Activated effector memory CD4-positive, alpha-beta T cell treated with anti-CD3 and anti-CD28 coated beads, Interleukin-2, amount 50 U/mL, for 16 hours (primary cell): ENCODE results near the gene OR7C1.
"Not testable (repeated sequence)": the region's sequence is repeated elsewhere in the genome, so short reads cannot be mapped to it uniquely, and the experiment has no call there.

Source experiments
- DNase-seq: peaks from one replicate; pipeline ENCODE4 v3.0.0-alpha.2; 2020

Gene OR7C1

DNA sequence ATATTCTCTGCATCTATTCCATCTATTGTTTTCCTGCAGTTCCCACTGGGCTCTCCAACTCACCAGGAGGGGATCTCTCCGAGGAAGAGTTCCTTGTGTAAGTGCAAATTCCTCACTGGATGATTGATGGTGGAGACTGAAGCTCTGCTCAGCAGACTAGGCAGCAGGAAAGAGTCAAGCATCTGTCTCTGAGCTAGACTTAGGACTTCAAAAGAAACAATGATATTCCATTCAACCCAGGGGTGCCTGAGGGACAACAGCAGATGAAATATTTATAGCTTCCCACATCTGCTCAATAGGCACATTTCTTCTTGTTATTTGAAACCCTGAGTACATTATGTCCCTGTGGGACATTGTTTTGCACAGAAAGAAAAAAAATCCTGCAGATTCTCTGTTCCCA is at the start of gene OR7C1, which contains the start of gene OR7A5:
TSS of gene OR7C1 (minus strand) at position 175 of the 400 bp plus-strand sequence. CDS start 35,049 bp downstream, outside the sequence.
TSS of gene OR7A5 (minus strand) at position 175 of the 400 bp plus-strand sequence. CDS start 6,944 bp downstream, outside the sequence.
- no peak for DNase-seq

DNA sequence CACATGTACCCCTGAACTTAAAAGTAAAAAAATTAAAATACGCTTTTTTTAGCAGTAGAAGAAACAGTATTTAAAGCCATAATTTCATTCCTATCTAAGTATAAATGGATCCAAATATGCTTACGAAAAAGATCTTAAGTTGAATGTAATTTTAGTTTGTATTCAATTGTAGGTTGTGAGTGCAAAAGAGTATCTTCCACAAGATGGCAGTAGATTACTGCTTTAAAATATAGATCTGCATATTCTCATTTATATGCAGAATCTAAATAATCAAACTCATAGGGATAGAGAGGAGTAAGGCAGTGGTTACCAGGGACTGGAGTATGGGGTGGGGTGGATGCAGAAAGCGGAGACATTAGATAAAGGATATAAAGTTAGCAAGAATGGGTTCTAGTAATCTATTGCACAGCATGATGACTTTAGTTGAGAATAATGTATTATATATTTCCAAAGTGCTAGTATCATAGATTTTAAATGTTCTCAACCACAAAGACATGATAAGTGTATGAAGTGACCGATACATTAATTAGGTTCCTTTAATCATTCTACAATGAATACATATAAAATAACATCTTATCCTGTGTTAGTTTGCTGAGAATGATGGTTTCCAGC is 36.7 kb upstream of the OR7C1 start:
- no peak for DNase-seq

DNA sequence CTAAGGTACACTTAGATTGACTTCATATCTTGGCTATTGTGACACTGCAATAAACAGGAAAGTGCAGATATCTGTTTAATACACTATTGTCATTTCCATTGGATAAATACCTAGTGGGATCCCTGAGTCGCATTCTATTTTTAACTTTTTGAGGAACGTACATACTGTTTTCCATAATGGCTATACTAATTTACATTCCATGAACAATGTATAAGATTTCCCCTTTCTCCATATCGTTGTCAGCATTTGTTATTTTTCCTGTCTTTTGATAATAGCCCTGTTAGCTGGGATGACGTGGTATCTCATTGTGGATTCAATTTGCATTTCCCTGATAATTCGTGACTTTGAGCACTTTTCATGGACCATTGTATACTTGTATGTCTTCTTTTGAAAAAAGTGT is 33.5 kb upstream of the OR7C1 start:
- no peak for DNase-seq

DNA sequence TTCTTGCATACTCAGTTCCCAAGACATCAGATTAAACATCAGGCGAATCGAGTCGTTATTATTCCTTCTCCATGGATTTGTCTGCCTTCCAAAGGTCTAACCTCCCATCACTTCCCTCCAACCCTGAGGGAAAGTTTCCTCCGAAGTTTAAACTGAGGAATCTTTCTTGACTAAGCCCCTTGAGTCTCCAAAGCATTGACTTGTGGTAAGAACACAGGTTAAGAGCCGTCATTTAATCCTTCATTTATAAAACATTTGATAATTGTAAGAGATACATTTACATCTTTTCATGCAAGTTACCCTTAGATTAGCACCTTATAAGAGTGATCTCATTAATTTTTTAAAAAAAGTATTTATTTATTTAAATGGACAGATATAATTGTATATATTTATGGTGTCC is 13.8 kb upstream of the OR7C1 start, which contains the start of gene OR7A10:
TSS of gene OR7A10 (minus strand) at position 101 of the 400 bp plus-strand sequence. CDS start 7,045 bp downstream, outside the sequence.
- no peak for DNase-seq

DNA sequence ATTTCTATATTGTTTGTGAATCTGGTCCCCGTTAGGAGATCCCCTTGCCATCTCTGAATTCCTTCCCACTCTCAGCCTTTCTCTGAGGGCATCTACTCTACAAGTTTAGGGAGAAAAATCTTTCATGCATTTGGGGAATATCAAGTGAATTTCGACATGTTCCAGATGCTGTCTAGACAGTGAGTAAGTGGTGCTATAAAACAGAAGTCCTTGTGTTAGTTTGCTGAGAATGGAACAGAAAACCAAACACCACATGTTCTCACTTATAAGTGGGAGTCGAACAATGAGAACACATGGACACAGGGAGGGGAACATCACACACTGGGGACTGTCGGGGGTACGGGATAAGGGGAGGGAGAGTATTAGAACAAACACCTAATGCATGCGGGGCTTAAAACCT is 8.6 kb upstream of the OR7C1 start:
- no peak for DNase-seq

DNA sequence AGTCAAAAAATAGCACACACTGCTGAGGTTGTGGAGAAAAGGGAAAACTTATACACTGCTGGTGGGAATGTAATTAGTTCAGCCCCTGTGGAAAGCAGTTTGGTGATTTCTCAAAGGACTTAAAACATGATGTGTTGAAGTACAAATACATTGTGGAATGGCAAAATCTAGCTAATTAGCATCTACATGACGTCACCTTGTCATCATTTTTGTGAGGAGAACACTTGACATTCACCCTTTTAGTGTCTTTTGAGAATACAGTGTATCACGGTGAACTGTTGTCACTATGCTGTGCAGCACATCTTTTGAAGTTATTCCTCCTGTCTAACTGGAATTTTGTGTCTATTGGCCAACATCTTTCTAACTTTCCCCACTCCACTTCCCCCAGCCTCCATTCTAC is 8.2 kb upstream of the OR7C1 start:
- no peak for DNase-seq

DNA sequence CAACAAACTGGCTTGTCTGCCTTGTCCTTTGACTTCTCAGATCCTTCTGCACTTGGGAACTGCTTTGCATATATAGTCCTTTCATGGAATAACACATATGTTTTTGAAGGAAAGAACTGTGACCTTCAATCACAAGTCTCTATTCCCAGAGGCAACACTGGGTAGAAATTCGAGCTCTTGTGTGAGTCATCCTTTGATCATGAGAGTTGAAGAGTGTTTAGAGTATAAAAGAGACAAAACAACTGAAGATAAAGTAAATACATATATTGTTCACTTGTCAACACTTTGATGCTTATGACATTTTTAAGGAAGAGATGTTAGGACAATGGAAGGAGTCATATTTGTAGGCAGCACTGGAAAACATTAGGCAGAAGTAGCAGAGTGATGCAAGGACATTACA is 5.2 kb upstream of the OR7C1 start:
- no peak for DNase-seq

DNA sequence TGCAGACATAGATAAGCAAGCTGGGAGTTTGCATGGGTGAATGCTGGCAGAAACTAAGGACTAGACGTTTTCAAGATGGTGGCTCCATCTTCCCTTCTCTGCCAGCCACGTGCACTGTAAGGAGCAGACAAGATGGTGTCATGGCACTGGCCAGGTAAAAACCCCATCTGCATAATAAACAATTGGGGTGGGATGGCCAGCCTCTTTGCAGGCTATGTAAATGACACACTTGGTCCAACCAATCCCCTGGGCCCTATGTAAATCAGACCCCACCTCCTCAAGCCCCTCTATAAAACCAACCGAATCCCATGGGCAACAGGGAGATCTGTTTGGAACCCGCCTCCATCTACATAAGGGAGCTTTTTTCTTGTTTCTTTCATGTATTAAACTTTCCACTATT is 2.4 kb upstream of the OR7C1 start:
- DNase-seq, result no peak

DNA sequence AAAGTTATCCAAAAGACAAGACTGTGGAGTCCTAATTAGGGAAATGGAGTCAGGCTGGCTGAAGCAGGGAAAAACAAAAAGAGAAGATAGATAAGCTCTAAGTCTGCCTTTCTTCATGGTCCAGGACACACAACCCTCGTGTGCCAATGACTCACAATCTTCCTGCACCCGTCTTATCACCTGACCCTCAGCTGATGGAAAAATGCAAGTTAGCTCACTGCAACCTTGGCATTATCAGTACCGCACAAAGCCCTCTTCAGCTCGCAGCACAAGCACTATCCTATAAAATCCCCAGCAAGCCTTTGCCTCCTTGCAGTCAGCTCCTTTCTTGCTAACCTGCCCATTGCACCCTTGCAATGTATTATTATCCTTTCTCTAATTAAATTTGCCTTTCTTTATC is 4.3 kb downstream of the OR7C1 start:
- DNase-seq, result no peak

DNA sequence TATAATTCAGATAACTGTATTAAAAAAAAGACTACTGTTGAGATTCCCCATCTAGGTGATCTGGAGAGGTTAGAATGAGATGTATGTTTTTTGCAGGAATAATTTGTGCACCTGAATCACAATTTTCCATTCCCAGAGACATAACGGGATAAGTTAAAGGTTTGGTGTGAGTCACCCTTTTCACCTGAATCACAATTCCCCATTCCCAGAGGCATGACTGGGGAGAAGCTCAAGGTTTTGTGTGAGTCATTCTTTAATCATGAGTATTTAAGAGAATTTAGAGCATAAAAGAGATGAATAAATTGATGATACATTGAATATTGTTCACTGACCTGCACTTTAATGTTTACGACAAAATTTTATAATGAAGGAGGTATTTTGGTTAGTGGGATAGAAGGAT is 9.0 kb downstream of the OR7C1 start:
- no peak for DNase-seq

DNA sequence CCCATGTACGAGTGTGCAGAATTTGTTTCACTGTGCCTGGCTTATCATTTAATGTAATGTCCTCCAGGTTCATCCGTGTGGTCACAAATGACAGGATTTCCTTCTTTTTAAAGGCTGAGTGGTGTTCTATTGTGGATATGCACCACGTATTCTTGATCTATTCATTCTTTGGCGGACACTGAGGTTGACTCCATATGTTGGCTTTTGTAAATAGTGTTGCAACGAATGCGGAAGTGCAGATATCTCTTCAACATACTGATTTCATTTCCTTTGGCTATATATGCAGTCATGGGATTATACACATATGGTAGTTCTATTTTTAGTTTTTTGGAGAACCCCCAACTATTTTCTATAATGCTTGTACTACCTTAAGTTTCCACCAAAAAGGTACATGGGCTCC is 13.0 kb downstream of the OR7C1 start:
- no peak for DNase-seq

DNA sequence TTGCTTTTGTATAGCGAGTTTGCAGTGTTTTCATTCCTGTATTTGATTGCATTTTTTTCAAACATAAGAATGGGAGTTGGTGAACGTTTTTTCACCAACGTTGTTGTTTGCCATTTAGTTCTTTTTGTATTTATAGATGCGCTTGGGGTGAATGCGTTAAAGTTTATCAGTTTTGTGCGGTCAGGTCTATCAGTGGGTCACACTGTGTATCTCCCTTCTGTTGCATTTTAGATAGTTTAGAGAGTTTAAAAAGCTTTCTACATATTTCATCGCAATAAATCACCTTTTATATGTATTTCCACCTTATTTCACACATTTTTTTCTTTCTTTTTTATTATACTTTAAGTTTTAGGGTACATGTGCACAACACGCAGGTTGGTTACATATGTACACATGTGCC is 16.4 kb downstream of the OR7C1 start:
- no peak for DNase-seq

DNA sequence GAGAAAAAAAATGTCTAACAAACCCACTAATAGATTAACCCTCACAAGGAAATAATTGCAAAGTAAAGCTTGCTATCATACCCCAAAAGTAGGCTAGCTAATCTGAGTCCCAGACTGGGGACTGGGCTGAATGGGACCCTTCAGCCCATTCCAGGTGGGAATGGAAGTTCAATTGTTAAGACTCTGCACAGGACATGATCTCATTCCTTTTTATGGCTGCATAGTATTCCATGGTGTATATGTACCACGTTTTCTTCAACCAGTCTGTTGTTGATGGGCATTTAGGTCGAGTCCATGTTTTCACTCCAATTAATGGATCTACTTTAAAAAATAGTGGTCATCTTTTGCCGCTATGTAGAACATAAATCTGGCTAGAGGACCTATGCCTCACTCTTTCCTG is 17.9 kb downstream of the OR7C1 start:
- DNase-seq, result no peak

DNA sequence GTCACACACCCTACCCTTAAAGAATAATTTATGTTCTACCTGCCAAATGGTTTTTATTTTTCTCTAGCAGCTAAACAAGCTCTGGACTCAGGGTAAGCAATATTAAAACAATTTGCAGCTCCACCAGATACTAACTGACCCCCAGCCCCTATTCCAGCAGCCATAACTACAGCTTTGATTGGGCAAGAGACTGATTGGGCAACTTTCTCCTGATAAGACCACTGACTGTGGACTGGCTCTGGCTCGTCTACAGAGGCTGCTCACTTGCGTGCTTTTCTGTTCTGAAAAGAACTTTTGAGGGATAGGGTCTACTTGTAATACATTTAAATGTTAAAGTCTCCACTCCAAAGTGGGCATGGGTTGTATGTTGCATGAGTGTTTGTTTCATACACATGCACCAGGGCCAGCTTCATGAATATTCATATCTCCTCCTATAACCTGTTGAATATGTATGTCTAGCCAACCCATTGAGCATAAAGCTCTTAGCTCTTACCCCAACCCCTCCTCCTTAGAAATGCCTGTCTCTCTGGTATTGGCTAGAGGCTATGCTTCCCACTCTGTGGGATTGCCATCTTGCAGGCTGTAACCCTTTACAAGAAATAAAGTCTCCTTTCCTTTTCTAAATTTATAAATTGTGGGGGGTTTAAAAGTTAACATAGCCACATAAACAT is 19.9 kb downstream of the OR7C1 start:
- no peak for DNase-seq

DNA sequence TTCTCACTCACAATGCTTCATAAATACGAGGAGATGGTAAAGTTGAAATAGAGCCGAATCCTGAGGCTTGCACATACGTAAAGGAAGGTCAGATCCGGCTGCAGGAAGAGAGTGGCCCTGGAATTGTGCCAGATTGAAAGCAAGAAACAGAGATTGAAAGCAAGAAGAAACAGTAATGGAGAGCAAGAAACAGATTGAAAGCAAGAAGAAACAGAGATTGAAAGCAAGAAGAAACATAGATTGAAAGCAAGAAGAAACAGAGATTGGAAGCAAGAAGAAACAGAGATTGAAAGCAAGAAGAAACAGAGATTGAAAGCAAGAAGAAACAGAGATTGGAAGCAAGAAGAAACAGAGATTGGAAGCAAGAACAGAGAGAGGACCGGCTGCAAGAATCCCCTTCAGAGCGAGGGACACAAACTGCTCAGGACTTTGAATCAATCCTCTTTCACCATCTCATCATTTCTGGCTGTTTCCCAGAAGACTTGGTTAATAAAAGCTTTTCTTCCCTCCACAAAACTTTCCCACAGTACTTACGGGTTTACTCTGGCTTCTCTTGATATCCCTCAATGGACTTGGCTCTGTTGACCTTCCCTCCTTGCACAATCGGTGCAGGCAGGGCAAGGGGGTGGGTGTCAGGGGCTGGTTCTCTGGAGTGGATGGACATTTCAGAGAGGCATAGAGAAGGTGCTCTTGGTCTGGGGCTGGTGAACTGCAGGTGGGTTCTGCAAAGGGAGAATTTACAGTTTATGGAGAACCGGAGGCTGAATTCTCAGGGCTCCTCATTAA is 25.5 kb downstream of the OR7C1 start:
- no peak for DNase-seq

DNA sequence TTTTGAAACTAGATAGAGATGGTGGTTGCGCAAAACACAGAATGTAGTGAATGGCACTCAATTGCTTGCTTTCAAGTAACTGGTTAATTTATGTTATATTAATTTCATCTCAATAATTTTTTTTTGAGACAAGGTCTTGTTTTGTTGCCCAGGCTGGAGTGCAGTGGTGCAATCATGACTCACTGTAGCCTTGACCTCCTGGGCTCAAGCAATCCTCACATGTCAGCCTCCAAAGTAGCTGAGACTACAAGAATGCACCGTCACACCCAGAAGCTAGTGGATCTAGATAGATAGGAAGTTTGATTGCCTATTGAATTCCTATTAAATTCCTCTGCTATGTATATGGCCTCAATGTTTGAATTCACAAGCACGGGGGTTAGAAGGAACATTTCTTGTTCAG is 30.2 kb downstream of the OR7C1 start:
- DNase-seq, result no peak

DNA sequence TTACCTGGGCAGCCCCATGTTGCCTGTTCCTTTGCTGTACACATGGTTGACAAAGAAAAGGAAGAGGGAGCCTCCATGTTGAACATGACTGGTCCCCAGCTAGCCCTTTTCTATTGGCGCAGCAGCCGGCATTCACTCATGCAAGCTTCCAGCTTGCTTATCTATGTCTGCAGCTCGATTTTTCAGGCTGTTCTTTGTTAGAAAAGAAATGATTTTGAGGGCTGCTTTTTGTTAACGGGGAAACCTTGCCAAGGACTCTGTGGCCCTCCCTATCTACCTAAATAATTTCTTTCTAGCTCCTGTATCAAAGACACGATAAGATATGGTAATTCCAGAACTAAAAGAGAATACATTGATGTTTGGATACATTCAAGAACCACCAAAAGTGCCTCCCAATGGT is 36.2 kb downstream of the OR7C1 start:
- no peak for DNase-seq

DNA sequence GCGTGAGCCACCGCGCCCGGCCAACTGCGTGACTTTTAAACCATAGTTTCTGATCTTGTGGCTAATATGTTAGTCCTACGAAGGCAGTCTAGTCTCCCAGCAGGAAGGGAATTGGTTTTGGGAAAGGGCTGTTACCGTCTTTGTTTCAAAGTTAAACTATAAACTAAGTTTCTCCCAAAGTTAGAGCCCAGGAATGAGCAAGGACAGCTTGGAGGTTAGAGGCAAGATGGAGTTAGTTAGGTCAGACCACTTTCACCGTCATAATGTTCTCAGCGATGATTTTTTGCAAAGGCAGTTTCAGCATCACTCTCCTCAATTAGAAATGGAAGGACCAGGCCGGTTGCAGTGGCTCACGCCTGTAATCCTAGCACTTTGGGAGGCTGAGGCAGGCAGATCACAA is 39.0 kb downstream of the OR7C1 start:
- DNase-seq, result no peak

DNA sequence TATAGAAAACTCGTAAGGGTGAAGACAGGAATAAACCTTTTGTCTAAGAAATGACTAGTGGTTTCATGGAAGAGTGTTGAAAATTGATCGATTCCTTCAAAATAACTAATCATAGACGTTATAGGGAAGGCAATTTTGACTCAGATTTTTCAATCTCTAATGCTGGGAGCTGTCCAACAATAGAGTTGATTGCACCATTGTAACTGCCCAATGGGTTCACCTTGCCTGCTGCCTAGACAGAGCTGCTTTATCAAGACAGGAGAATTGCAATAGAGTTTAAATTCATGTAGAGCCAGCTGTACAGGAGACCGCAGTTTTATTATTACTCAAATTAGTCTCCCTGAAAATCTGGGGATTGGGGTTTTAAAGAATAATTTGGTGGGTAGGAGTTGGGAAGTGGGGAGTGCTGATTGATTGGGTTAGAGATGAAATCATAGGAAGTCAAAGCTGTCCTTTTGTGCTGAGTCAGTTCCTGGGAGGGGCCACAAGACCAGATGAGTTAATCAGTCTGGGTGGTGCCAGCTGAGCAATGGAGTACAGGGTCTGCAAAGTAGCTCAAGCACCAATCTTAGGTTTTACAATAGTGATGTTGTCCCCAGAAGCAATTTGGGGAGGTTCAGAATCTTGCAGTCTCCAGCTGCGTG is 39.8 kb downstream of the OR7C1 start:
- DNase-seq, result no peak

DNA sequence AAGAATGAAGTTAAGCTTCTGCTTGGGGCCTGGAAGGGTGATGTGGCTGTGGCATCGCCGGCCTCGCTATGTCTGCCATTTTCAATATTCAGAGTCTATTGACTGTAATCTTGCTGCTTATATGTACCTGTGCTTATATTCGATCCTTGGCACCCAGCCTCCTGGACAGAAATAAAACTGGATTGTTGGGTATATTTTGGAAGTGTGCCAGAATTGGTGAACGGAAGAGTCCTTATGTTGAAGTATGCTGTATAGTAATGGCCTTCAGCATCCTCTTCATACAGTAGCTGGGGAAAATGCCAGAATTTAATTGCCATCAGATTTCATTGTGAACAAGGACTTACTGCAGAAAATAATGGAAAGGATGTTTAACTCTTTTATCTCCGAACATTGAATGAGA is 42.7 kb downstream of the OR7C1 start:
- not testable (repeated sequence) for DNase-seq

DNA sequence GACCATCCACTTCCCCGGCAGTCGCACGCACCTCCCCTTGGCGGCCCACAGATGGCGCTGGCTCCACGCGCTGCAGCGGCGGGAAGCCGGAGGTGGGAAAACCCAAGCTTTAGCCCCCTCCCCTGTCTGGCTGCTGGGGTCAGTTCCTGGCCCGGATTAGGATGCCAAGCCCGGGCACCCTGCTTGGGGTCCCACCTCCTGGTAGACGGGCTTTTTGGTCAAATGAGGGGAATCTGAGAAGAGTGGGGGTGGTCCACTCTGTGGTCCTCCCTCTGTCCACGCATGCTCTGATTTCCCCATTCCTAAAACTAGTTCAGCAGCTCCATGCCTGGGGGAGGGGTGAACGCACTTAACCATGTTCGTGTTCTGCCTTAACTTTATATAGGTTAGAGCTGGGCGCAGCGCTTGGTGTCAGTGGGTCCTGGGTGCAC is 48.5 kb downstream of the OR7C1 start:
- no peak for DNase-seq

DNA sequence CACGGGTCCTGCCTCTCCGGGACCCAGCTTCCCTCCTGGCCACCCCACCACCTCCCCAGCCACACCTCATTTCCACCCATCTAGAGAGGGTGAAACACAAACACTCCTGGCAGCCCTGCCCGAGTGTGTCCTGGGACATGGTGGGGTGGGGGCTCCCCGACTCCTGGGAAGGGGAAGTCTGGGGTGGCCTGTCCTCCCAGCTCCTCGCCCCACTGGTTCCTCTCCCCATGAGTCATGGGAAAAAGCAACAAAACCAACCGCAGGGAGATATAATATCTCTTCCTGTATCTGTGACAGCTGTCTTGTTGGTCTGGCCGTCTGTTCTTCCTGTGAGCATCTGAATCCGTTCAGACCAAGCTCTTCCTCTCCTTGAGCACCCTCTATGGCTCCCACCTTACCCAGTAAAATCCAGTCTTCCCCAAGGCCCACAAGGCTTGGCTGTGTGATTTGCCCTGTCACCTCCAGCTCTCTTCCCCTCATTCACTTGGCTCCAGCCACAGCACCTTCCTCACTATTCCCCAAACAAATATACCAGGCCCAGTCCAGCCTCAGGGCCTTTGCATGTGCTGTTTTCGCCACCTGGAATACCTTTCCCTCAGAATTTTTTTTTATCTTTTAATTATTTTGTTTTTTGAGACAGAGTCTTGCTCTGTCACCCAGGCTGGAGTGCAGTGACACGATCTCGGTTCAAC is 49.7 kb downstream of the OR7C1 start:
- not testable (repeated sequence) for DNase-seq

DNA sequence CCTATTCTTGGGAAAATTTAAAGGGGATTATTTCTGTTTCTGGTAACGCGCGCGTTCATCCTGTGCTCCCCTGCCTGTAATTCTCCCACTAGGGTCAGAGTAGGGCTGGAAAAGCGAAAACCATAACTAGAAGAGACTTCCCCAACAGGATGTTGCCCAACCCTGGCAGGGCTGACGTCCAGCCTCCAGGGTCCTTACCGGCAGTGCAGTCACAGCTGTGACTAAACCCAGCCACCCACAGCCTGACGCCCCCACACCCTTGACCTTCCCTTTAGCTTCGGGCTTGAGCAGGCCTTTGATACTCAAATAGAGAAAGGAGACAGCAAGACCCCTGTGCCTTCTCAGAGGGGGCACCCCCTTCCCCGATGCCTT is 50.3 kb downstream of the OR7C1 start:
- not testable (repeated sequence) for DNase-seq
